GM23338 (cell line): ENCODE measurements around the gene DBNL. TPM values are rescaled to one million over a fixed set of nuclear protein-coding genes. Genes with fewer than 3 reads are reported as not detected.

ENCODE experiments used
- ATAC-seq: fragments of 200-7000 bp; cut with Tn5 transposase; 3 replicates; pipeline ENCODE4 v1.9.1; 2020
- DNase-seq: peaks from one replicate; pipeline ENCODE4 v3.0.0-alpha.2; 2015; ENCODE audit warnings: low spot score
- H2AFZ ChIP-seq: fragments of 200-600 bp; sonication (generic); 2 replicates; pipeline ENCODE4 v1.8.0; 2016; ENCODE audit warnings: antibody characterized with exemption, mild to moderate bottlenecking, moderate library complexity
- H3F3A ChIP-seq: fragments of 200-600 bp; sonication (generic); replicated peaks from 2 replicates; pipeline ENCODE4 v1.8.0; 2017; ENCODE audit warnings: antibody characterized with exemption, mixed run types, low read depth
- H3K27ac ChIP-seq: fragments of 200-600 bp; sonication (generic); 2 replicates; pipeline ENCODE4 v1.6.1; 2016; ENCODE audit warnings: low read depth
- H3K27me3 ChIP-seq: fragments of 200-600 bp; sonication (generic); 2 replicates; pipeline ENCODE4 v1.8.0; 2016; ENCODE audit warnings: mild to moderate bottlenecking, mixed run types, moderate library complexity; ENCODE audit not compliant: insufficient read depth
- H3K36me3 ChIP-seq: fragments of 200-600 bp; sonication (generic); 2 replicates; pipeline ENCODE4 v1.8.0; 2016; ENCODE audit warnings: mild to moderate bottlenecking; ENCODE audit not compliant: insufficient read depth
- H3K4me1 ChIP-seq: fragments of 200-600 bp; sonication (generic); 2 replicates; pipeline ENCODE4 v1.8.0; 2016; ENCODE audit warnings: mild to moderate bottlenecking, moderate library complexity; ENCODE audit not compliant: insufficient read depth
- H3K4me2 ChIP-seq: fragments of 200-600 bp; sonication (generic); 2 replicates; pipeline ENCODE4 v1.7.1; 2017; ENCODE audit warnings: mixed run types
- H3K4me3 ChIP-seq: fragments of 200-600 bp; sonication (generic); 2 replicates; pipeline ENCODE4 v1.6.1; 2016; ENCODE audit warnings: mixed run types
- H3K79me2 ChIP-seq: fragments of 200-600 bp; sonication (generic); replicated peaks from 2 replicates; pipeline ENCODE4 v1.8.0; 2017; ENCODE audit warnings: mild to moderate bottlenecking; ENCODE audit not compliant: insufficient read depth
- H3K9me2 ChIP-seq: fragments of 200-600 bp; sonication (generic); 2 replicates; pipeline ENCODE4 v1.8.0; 2017; ENCODE audit not compliant: insufficient read depth
- H4K20me1 ChIP-seq: fragments of 200-600 bp; sonication (generic); replicated peaks from 2 replicates; pipeline ENCODE4 v1.8.0; 2017; ENCODE audit warnings: mild to moderate bottlenecking; ENCODE audit not compliant: insufficient read depth
- H3K27ac Mint-ChIP-seq: 2 replicates; pipeline ENCODE4 v1.8.0; 2020; ENCODE audit warnings: inconsistent platforms, mild to moderate bottlenecking, moderate library complexity, mixed read lengths
- H3K27me3 Mint-ChIP-seq: 3 replicates; pipeline ENCODE4 v1.8.0; 2022; ENCODE audit warnings: low read depth, mild to moderate bottlenecking, moderate library complexity, mixed read lengths, inconsistent platforms; ENCODE audit not compliant: insufficient read depth, poor library complexity
- H3K36me3 Mint-ChIP-seq: 3 replicates; pipeline ENCODE4 v1.8.0; 2021; ENCODE audit warnings: low read depth, mild to moderate bottlenecking, inconsistent platforms, moderate library complexity, mixed read lengths
- H3K4me1 Mint-ChIP-seq: 3 replicates; pipeline ENCODE4 v1.8.0; 2020; ENCODE audit warnings: mild to moderate bottlenecking, inconsistent platforms, mixed read lengths
- H3K4me3 Mint-ChIP-seq: 3 replicates; pipeline ENCODE4 v1.8.0; 2021; ENCODE audit warnings: moderate library complexity, mild to moderate bottlenecking, inconsistent platforms, mixed read lengths
- H3K9me3 Mint-ChIP-seq: 3 replicates; pipeline ENCODE4 v1.8.0; 2020; ENCODE audit warnings: moderate library complexity, mild to moderate bottlenecking, inconsistent platforms, mixed read lengths
- CTCF ChIP-seq, 2 experiments: fragments of 200-600 bp in 1 of 2; sonication (generic) in 1 of 2; conservative IDR thresholded peaks; 2 replicates each; pipeline versions ENCODE4 v1.5.1 to v1.6.1; 2016 to 2017; ENCODE audit warnings: antibody characterized with exemption in 2 of 2, low read depth in 2 of 2, mild to moderate bottlenecking in 2 of 2, moderate library complexity in 1 of 2
- ETS1 ChIP-seq: IDR thresholded peaks from 2 replicates; pipeline ENCODE4 v1.6.1; 2016; ENCODE audit warnings: antibody characterized with exemption
- EZH2phosphoT487 ChIP-seq: fragments of 200-600 bp; sonication (generic); IDR thresholded peaks from one replicate; pipeline ENCODE4 v1.8.1; 2018; ENCODE audit warnings: antibody characterized with exemption; ENCODE audit not compliant: unreplicated experiment
- NANOG ChIP-seq: IDR thresholded peaks from 2 replicates; pipeline ENCODE4 v1.6.1; 2016; ENCODE audit warnings: antibody characterized with exemption, borderline replicate concordance
- ZNF114 ChIP-seq: fragments of 250-450 bp; sonication (Bioruptor Pico); IDR thresholded peaks from 2 replicates; pipeline ENCODE4 v1.5.0; 2020; ENCODE audit warnings: mild to moderate bottlenecking, moderate library complexity
- ZNF331 ChIP-seq: fragments of 250-450 bp; sonication (Bioruptor Pico); IDR thresholded peaks from 2 replicates; pipeline ENCODE4 v1.5.0; 2020; ENCODE audit warnings: low read depth, mild to moderate bottlenecking, moderate library complexity
- ZNF462 ChIP-seq: fragments of 250-450 bp; sonication (Bioruptor Pico); IDR thresholded peaks from 2 replicates; pipeline ENCODE4 v1.5.0; 2020; ENCODE audit warnings: mild to moderate bottlenecking, moderate library complexity
- polyA plus RNA-seq: library from polyadenylated mRNA; unstranded; fragments of >200 nt; fragmentation: Nextera tagmentation; extraction: Ambion mirVana; gene quantifications from 2 replicates; pipeline ENCODE4 v1.2.1, GENCODE V29; 2016
- total RNA-seq: library from RNA; depleted of rRNA; stranded (reverse); fragments of >200 nt; shearing (Covaris generic); gene quantifications from 2 replicates; pipeline ENCODE4 v1.2.3, GENCODE V29; 2014

DBNL gene
- total and polyA plus RNA-seq, 2 experiments from 2014 or later: 18.1 to 49.4 TPM

- H2AFZ ChIP-seq: no peak overlapping the region
- no peaks in the 10 kb centered on the region for H3K36me3 ChIP-seq
- H3K27ac ChIP-seq: no peak overlapping the region
- H4K20me1 ChIP-seq: peaks cover 6% of the 10 kb centered on the region; the same call in 1 of the 2 replicates
- ATAC-seq (no peak), DNase-seq (no peak)
- H3K4me1 Mint-ChIP-seq: peaks cover 14% of the 10 kb centered on the region
- 0 out of 2 replicates have a peak, but pooled peaks cover 10% of the 10 kb centered on the region for H3K4me1 ChIP-seq
- peaks cover 33% of the 10 kb centered on the region for H3K79me2 ChIP-seq
- H3K27ac Mint-ChIP-seq: no peak overlapping the region
- peaks cover 7% of the 10 kb centered on the region; the same call in 1 of the 2 replicates for H3F3A ChIP-seq
- no peak overlapping the region for H3K4me2 ChIP-seq
- TF ChIP-seq ZNF331 (CRISPR knock-in tag): no peak
- TF ChIP-seq EZH2phosphoT487: no peak
- H3K4me3 Mint-ChIP-seq: no peak overlapping the region
- H3K36me3 Mint-ChIP-seq: peaks cover 22% of the 10 kb centered on the region
- peaks cover 4% of the 10 kb centered on the region for H3K27me3 Mint-ChIP-seq
- no peaks in the 10 kb centered on the region for H3K27me3 ChIP-seq
- no peaks in the 10 kb centered on the region for H3K9me3 Mint-ChIP-seq
- H3K4me3 ChIP-seq: no peak overlapping the region
- no peaks in the 10 kb centered on the region for H3K9me2 ChIP-seq
These were observed 3.7 kb downstream of the DBNL start for GRCh38 chr7:44048031-44048795.

- peaks cover 2% of the 10 kb centered on the region for H3K27me3 Mint-ChIP-seq
- Histone ChIP-seq H3K9me2 (no peaks in the 10 kb centered on the region), H3K27ac (no peak overlapping the region), H3K79me2 (peaks cover 28% of the 10 kb centered on the region), H3K36me3 (no peaks in the 10 kb centered on the region), H3K4me1 (0 out of 2 replicates have a peak, but pooled peaks cover 2% of the 10 kb centered on the region), H3K4me2 (no peak overlapping the region), H3K4me3 (no peak overlapping the region), H4K20me1 (peaks cover 6% of the 10 kb centered on the region; the same call in 1 of the 2 replicates), H3F3A (no peaks in the 10 kb centered on the region), H3K27me3 (no peaks in the 10 kb centered on the region), H2AFZ (no peak overlapping the region)
- no peak for ATAC-seq
- H3K9me3 Mint-ChIP-seq: no peaks in the 10 kb centered on the region
- no peak overlapping the region for H3K4me3 Mint-ChIP-seq
- TF ChIP-seq ZNF331 (CRISPR knock-in tag) (no peak), ETS1 (no peak), ZNF114 (no peak), NANOG (no peak), ZNF462 (CRISPR knock-in tag) (no peak), CTCF (conservative IDR thresholded peaks at IDR 0.05; ENCODE audit: low read depth in 2 of 2) (no peak)
- peaks cover 32% of the 10 kb centered on the region for H3K36me3 Mint-ChIP-seq
- DNase-seq: no peak
- no peak overlapping the region for H3K27ac Mint-ChIP-seq
- H3K4me1 Mint-ChIP-seq: peaks cover 9% of the 10 kb centered on the region
These were observed 5.8 kb downstream of the DBNL start for GRCh38 chr7:44050121-44050914.
